ENCODE measurements around the gene SYNE4.

DNA sequence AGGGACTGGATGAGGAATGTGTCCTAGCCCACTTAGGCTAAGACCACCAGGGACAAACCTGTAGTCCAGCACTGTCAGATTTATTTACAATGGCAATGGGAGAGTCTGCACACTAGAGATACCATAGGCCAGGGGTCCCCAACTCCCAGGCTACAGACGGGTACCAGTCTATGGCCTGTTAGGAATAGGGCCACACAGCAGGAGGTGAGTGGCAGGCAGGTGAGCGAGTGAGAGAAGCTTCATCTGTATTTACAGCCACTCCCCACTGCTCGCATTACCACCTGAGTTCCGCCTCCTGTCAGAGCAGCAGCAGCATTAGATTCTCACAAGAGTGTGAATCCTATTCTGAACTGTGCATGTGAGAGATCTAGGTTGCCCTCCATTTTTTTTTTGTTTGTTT, 43.0 kb upstream of the SYNE4 start:
- TF ChIP-seq POLR2AphosphoS5 (IDR thresholded peaks at IDR 0.05; ENCODE audit: low read depth): no peak
- TF ChIP-seq, protein P1, sequence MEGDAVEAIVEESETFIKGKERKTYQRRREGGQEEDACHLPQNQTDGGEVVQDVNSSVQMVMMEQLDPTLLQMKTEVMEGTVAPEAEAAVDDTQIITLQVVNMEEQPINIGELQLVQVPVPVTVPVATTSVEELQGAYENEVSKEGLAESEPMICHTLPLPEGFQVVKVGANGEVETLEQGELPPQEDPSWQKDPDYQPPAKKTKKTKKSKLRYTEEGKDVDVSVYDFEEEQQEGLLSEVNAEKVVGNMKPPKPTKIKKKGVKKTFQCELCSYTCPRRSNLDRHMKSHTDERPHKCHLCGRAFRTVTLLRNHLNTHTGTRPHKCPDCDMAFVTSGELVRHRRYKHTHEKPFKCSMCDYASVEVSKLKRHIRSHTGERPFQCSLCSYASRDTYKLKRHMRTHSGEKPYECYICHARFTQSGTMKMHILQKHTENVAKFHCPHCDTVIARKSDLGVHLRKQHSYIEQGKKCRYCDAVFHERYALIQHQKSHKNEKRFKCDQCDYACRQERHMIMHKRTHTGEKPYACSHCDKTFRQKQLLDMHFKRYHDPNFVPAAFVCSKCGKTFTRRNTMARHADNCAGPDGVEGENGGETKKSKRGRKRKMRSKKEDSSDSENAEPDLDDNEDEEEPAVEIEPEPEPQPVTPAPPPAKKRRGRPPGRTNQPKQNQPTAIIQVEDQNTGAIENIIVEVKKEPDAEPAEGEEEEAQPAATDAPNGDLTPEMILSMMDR (IDR thresholded peaks at IDR 0.05; ENCODE audit: insufficient read depth, low read length): no peak
- TF ChIP-seq GABPA (IDR thresholded peaks at IDR 0.05; ENCODE audit: low read depth): no peak
- TF ChIP-seq, protein P2, sequence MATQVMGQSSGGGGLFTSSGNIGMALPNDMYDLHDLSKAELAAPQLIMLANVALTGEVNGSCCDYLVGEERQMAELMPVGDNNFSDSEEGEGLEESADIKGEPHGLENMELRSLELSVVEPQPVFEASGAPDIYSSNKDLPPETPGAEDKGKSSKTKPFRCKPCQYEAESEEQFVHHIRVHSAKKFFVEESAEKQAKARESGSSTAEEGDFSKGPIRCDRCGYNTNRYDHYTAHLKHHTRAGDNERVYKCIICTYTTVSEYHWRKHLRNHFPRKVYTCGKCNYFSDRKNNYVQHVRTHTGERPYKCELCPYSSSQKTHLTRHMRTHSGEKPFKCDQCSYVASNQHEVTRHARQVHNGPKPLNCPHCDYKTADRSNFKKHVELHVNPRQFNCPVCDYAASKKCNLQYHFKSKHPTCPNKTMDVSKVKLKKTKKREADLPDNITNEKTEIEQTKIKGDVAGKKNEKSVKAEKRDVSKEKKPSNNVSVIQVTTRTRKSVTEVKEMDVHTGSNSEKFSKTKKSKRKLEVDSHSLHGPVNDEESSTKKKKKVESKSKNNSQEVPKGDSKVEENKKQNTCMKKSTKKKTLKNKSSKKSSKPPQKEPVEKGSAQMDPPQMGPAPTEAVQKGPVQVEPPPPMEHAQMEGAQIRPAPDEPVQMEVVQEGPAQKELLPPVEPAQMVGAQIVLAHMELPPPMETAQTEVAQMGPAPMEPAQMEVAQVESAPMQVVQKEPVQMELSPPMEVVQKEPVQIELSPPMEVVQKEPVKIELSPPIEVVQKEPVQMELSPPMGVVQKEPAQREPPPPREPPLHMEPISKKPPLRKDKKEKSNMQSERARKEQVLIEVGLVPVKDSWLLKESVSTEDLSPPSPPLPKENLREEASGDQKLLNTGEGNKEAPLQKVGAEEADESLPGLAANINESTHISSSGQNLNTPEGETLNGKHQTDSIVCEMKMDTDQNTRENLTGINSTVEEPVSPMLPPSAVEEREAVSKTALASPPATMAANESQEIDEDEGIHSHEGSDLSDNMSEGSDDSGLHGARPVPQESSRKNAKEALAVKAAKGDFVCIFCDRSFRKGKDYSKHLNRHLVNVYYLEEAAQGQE (IDR thresholded peaks at IDR 0.05; ENCODE audit: insufficient replicate concordance, low read depth): no peak
- TF ChIP-seq SPI1 (IDR thresholded peaks at IDR 0.05; ENCODE audit: borderline replicate concordance, low read depth): no peak
